Karpas-422 (cell line): Measurements from ENCODE around the gene PLET1. TPM values are rescaled to one million over a fixed set of nuclear protein-coding genes. Genes with fewer than 3 reads are reported as not detected.

Experiments used
- DNase-seq: peaks from one replicate; pipeline ENCODE4 v3.0.0-alpha.2; 2015
- H2AFZ ChIP-seq: fragments of 200-600 bp; sonication (generic); 2 replicates; pipeline ENCODE4 v1.6.1; 2014; ENCODE audit warnings: antibody characterized with exemption, low read length, mixed read lengths
- H3K27ac ChIP-seq: fragments of 200-600 bp; sonication (generic); 2 replicates; pipeline ENCODE4 v1.5.1; 2014; ENCODE audit warnings: mild to moderate bottlenecking, low read length, moderate library complexity
- H3K27me3 ChIP-seq: fragments of 200-600 bp; sonication (generic); 2 replicates; pipeline ENCODE4 v1.6.1; 2014; ENCODE audit warnings: low read length, mixed read lengths
- H3K36me3 ChIP-seq: fragments of 200-600 bp; sonication (generic); 2 replicates; pipeline ENCODE4 v1.6.1; 2014; ENCODE audit warnings: low read length, mixed read lengths; ENCODE audit not compliant: insufficient read depth
- H3K4me1 ChIP-seq: fragments of 200-600 bp; sonication (generic); 2 replicates; pipeline ENCODE4 v1.6.1; 2014; ENCODE audit warnings: mild to moderate bottlenecking, low read length, mixed read lengths
- H3K4me2 ChIP-seq: fragments of 200-600 bp; sonication (generic); 2 replicates; pipeline ENCODE4 v1.6.1; 2014; ENCODE audit warnings: low read length, low read depth, mild to moderate bottlenecking; ENCODE audit not compliant: poor library complexity, severe bottlenecking
- H3K4me3 ChIP-seq: fragments of 200-600 bp; sonication (generic); 2 replicates; pipeline ENCODE4 v1.5.1; 2014; ENCODE audit warnings: mild to moderate bottlenecking, antibody characterized with exemption, low read length, mixed read lengths
- H3K79me2 ChIP-seq: fragments of 200-600 bp; sonication (generic); 2 replicates; pipeline ENCODE4 v1.6.1; 2014; ENCODE audit warnings: mild to moderate bottlenecking, low read length, mixed read lengths
- H3K9ac ChIP-seq: fragments of 200-600 bp; sonication (generic); 2 replicates; pipeline ENCODE4 v1.6.0; 2014; ENCODE audit warnings: low read length
- H3K9me2 ChIP-seq: fragments of 200-600 bp; sonication (generic), shearing (Covaris generic); replicated peaks from 2 replicates; pipeline ENCODE4 v1.6.0; 2014; ENCODE audit warnings: mild to moderate bottlenecking, low read length, moderate library complexity; ENCODE audit not compliant: insufficient read depth
- H3K9me3 ChIP-seq: fragments of 300-700, 200-600 bp; sonication (generic); 2 replicates; pipeline ENCODE4 v1.6.1; 2014; ENCODE audit warnings: low read length, mixed read lengths
- H4K20me1 ChIP-seq: fragments of 200-600 bp; sonication (generic); 2 replicates; pipeline ENCODE4 v1.6.1; 2014; ENCODE audit warnings: mild to moderate bottlenecking, antibody characterized with exemption, low read length, low read depth; ENCODE audit not compliant: insufficient read depth
- total RNA-seq: library from RNA; depleted of rRNA; stranded (reverse); fragments of >200 nt; shearing (Covaris generic); gene quantifications from 2 replicates; pipeline ENCODE4 v1.2.3, GENCODE V29; 2014; ENCODE audit warnings: low replicate concordance

Gene PLET1
- total RNA-seq, 1 experiment from 2014 or later = not detected

DNA sequence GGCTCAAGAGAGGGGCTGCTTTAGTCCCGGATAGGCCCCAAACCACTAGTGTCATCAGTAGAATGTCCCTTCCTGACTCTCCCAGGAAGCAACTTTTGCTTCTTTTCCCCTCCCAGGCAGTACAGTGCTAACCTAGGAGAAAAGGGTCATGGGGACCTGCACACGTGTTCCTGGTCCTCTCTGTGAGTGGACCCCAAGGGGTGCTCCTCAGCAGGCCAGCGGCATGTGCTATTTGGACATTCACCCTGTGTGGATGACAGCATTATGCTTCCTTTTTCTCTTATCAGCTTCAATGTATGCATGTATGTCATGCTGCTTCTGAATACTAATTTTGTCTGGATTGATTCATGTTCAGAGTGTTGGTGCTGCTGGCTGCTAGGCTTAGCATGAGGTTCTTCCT, 18.1 kb upstream of the PLET1 start:
- no peaks in the 10 kb centered on the region for H3K9me3 ChIP-seq
- no peak overlapping the region for H3K9ac ChIP-seq
- H3K9me2 ChIP-seq = no peaks in the 10 kb centered on the region
- no peaks in the 10 kb centered on the region for H4K20me1 ChIP-seq
- H3K4me2 ChIP-seq = no peak overlapping the region
- no peaks in the 10 kb centered on the region for H3K79me2 ChIP-seq
- H3K27me3 ChIP-seq = no peaks in the 10 kb centered on the region
- H2AFZ ChIP-seq = no peak overlapping the region
- H3K4me1 ChIP-seq = peaks cover 4% of the 10 kb centered on the region
- no peaks in the 10 kb centered on the region for H3K36me3 ChIP-seq
- H3K4me3 ChIP-seq = no peak overlapping the region
- DNase-seq = no peak
- H3K27ac ChIP-seq = no peak overlapping the region

DNA sequence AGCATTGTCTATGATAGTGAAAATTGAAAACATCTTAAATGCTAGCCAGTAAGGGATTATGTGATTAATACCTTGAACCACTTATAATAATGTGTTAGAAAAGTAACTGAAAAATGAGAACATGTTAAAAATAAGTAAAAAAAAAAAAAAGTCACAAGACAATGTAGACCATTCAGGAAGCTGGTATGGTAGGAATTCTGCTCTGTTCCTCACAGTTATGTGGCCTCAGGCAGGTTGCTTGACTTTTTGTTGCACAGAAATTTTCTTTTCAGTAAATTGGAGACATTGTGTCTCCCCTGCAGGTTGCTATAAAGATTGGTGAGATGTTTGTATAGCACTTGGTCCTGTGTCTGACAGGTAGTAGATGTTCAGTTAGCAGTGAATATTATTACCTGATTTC, 17.3 kb upstream of the PLET1 start:
- no peak overlapping the region for H3K4me2 ChIP-seq

DNA sequence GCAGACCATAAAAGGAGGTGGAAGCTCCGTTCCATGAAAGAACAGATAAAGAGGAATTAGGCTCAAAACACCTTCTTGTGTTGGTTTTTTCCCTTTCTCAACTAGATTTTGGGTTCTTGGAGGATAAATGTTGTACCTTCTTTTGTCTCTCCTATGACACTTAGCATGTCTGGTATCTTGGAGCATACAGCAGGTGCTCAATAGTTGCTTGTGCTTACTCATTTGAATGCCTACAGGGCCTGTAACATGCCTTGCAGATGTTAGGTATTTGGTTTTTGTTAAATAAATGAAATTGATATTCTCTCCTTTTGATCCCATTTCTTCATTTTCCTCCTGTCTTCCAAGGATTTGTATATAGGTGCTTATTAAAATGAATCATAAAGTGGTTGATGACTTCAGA, 16.4 kb upstream of the PLET1 start:
- no peak for DNase-seq
- Histone ChIP-seq H3K4me1 (peaks cover 4% of the 10 kb centered on the region), H3K4me2 (no peak overlapping the region), H3K27ac (no peak overlapping the region), H3K27me3 (no peaks in the 10 kb centered on the region), H4K20me1 (no peaks in the 10 kb centered on the region), H3K9me3 (no peaks in the 10 kb centered on the region), H3K9ac (no peak overlapping the region), H3K9me2 (no peaks in the 10 kb centered on the region), H3K36me3 (no peaks in the 10 kb centered on the region), H3K79me2 (no peaks in the 10 kb centered on the region), H2AFZ (no peak overlapping the region), H3K4me3 (no peak overlapping the region)

More for the DNA sequence above, 17.3 kb upstream of the PLET1 start:
- Histone ChIP-seq H3K79me2 (no peaks in the 10 kb centered on the region), H4K20me1 (no peaks in the 10 kb centered on the region), H3K9me2 (no peaks in the 10 kb centered on the region), H3K27me3 (no peaks in the 10 kb centered on the region), H3K9me3 (no peaks in the 10 kb centered on the region), H3K4me1 (peaks cover 4% of the 10 kb centered on the region), H3K4me3 (no peak overlapping the region), H3K9ac (no peak overlapping the region), H3K27ac (no peak overlapping the region), H2AFZ (no peak overlapping the region), H3K36me3 (no peaks in the 10 kb centered on the region)
- no peak for DNase-seq

- no peak overlapping the region for H3K4me2 ChIP-seq
- H3K4me3 ChIP-seq = no peak overlapping the region
- no peak for DNase-seq
- H3K27ac ChIP-seq = no peak overlapping the region
- no peaks in the 10 kb centered on the region for H3K9me2 ChIP-seq
- H3K4me1 ChIP-seq = no peaks in the 10 kb centered on the region
- H3K36me3 ChIP-seq = no peaks in the 10 kb centered on the region
- no peaks in the 10 kb centered on the region for H4K20me1 ChIP-seq
- H3K9ac ChIP-seq = no peak overlapping the region
- H3K79me2 ChIP-seq = no peaks in the 10 kb centered on the region
- no peak overlapping the region for H2AFZ ChIP-seq
- no peaks in the 10 kb centered on the region for H3K27me3 ChIP-seq
- H3K9me3 ChIP-seq = no peaks in the 10 kb centered on the region
Measured at GRCh38 chr11:112274007-112274783, 13.5 kb upstream of the PLET1 start.

DNA sequence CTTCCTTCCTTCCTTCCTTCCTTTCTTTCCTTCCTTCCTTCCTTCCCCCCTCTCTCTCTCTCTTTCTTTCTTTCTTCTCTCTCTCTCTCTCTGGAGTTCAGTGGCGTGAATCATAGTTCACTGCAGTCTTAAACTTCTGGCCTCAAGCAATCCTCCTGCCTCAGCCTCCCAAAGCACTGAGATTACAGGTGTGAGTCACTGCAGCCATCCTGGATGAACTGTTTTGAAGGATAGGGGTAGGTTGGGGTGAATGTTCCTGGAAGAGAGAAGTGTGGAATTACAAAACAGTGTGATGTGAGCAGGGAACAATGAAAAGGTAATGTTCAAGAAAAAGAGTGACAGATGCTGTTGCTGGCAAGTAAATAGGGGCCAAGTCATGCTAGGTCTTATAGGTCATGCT, 12.4 kb upstream of the PLET1 start:
- Histone ChIP-seq H3K9me2 (no peaks in the 10 kb centered on the region), H4K20me1 (no peaks in the 10 kb centered on the region), H3K4me3 (no peak overlapping the region), H3K27me3 (no peaks in the 10 kb centered on the region), H3K36me3 (no peaks in the 10 kb centered on the region), H2AFZ (no peak overlapping the region), H3K4me1 (no peaks in the 10 kb centered on the region), H3K27ac (no peak overlapping the region), H3K79me2 (no peaks in the 10 kb centered on the region), H3K9ac (no peak overlapping the region), H3K9me3 (no peaks in the 10 kb centered on the region), H3K4me2 (no peak overlapping the region)
- DNase-seq = no peak

DNA sequence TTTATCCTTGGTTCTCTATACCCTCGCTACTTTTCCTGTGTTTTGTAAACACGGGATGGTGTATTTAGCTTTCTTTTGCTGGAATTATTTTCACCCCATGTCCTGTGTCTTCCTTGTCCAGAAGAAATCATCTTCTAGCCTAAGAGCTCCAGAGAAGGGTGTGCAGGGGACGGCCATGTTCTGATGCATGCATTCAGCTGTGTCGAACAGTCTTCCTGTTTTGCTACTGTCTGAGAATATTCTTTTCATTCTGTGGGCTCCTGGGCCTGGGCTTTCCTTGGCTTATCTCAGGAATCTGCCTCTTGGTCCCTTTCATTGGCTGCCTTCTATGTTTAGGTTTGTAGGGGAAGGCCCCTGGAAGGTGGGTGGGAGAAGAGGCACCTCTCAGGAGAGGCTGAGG, 10.6 kb upstream of the PLET1 start:
- Histone ChIP-seq H3K27ac (no peak overlapping the region), H3K4me2 (no peak overlapping the region), H3K9me3 (no peaks in the 10 kb centered on the region), H4K20me1 (no peaks in the 10 kb centered on the region), H3K36me3 (no peaks in the 10 kb centered on the region), H3K4me1 (no peaks in the 10 kb centered on the region), H3K9me2 (no peaks in the 10 kb centered on the region), H3K79me2 (no peaks in the 10 kb centered on the region), H2AFZ (no peak overlapping the region), H3K27me3 (no peaks in the 10 kb centered on the region), H3K4me3 (no peak overlapping the region), H3K9ac (no peak overlapping the region)
- DNase-seq = no peak

- Histone ChIP-seq H2AFZ (no peak overlapping the region), H3K9me2 (no peaks in the 10 kb centered on the region), H3K9me3 (no peaks in the 10 kb centered on the region), H3K27me3 (no peaks in the 10 kb centered on the region), H3K79me2 (no peaks in the 10 kb centered on the region), H3K27ac (no peak overlapping the region), H3K4me3 (no peak overlapping the region), H3K36me3 (no peaks in the 10 kb centered on the region), H3K4me1 (no peaks in the 10 kb centered on the region), H4K20me1 (no peaks in the 10 kb centered on the region), H3K9ac (no peak overlapping the region), H3K4me2 (no peak overlapping the region)
- no peak for DNase-seq
Measured at GRCh38 chr11:112270551-112271180, 10.0 kb upstream of the PLET1 start.

GRCh38 chr11:112269139-112269538, 8.5 kb upstream of the PLET1 start:
- Histone ChIP-seq H3K9ac (no peak overlapping the region), H3K9me3 (no peaks in the 10 kb centered on the region), H2AFZ (no peak overlapping the region), H3K9me2 (no peaks in the 10 kb centered on the region), H3K79me2 (no peaks in the 10 kb centered on the region), H4K20me1 (no peaks in the 10 kb centered on the region), H3K4me1 (no peaks in the 10 kb centered on the region), H3K27me3 (no peaks in the 10 kb centered on the region), H3K36me3 (no peaks in the 10 kb centered on the region), H3K27ac (no peak overlapping the region), H3K4me3 (no peak overlapping the region), H3K4me2 (no peak overlapping the region)
- no peak for DNase-seq
